Inflammatory macrophage treated with lipopolysaccharide for 4 hours (primary cell): Measurements from ENCODE around the gene NMD3.
"Not testable (repeated sequence)": the region's sequence is repeated elsewhere in the genome, so short reads cannot be mapped to it uniquely, and the experiment has no call there.

Experiments used
- DNase-seq: peaks from one replicate; pipeline ENCODE4 v3.0.0-alpha.2; 2020

NMD3 gene

DNA sequence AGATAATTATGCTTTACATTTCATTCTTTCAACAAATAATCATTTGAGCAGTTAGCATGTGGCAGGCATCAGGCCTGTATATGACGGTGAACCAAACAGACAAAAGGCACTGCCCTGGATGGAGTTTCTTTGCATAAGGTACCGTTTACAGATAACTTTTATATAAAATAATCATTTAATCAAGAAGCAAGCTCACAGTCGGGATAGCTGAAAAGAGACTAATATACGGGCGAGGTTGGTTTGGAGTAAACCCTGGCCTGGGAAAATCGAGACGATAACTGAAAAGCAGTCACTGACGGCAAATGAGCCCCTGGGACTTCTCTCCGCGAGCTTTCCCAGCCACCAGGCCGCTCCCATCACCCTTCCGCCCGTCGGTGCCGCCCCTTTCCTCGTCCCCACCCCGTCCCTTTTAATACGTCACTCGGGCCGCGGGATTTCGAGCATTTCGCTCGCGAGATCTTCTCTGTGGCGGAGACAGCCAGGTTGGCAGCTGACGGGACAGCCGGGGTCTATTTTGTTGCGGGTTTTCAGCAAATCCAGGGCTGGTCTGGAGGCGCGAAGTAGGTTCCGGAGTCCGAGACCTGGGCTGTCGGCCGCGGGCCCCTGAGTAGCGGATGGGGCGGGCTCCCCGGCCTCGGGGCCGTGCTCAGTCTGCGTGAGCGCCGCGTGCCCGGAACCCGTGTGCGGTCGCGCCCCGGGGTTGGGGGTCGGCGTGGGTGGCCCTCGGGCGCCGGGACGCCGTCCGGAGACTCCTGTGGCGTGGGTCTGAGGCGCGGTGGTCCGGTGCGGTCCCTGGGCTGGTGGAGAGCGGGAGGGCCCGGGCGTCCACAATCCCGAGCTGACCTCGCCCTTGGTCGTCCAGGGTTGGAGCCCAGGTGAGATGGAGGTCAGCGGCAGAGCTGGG, at the start of gene NMD3:
NMD3 (plus strand) TSS at position 462 of the 904 bp plus-strand sequence. CDS start 703 bp downstream, outside the sequence.
- DNase-seq = peak; percentile 94

DNA sequence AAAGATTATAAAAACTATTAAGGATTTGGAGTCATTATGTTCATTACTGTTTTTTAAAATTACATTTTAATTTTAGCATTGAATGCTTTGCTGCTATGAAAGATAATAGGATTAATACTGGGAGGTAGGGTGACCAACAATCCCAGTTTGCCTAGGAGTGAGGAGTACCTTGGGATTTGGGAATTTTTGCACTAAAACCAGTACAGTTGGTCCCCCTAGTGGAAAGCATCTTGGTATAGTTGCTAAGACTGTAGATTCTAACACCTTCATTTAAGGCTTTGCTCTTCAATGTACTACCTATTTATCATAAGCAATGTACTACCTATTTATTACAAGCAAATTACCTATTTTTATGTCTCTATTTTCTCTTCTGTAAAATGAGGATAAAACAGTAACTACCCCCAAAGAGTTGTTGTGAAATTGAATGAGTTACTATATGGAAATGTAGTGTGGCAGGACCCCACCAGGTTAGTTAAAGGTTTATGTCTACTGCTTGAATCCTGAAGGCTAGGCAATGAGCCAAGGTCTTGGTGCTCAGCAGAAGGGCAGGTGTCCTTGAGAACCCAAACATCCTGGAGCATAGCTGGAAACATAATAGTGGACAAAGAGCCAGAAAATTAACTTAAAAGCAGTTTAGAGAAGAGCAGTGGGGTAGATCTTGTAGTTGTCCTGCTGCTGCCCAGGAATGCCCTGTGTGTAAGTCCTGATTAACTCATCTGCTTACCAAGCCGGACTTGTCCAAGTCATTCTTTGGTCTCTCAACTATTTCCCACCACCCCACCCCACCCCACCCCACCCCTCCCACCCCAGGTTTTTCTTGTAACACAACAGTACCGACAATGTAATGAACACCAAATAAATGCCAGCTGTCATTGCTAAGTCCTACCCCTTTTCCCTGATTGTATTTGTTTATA, 49.2 kb upstream of the NMD3 start:
- DNase-seq = no peak

DNA sequence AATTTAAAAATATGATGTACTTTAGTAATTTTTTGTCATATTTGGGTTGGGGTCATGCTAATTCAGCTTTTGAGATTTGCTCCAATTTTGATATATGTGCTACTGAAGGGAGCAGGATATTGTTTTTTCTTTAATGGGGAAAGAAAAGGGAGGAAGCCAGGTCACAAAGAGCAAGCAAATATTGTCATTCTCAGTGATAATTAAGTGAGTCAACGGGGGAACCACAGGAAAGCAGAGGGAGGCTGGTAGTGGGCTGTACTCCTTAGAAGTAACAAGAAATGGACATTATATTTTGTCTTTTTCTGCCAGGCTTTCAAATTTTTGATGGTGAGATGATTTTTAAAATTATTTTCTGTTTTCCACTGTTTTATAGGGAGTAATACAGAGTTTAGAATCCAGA, 45.6 kb upstream of the NMD3 start:
- DNase-seq = no peak

DNA sequence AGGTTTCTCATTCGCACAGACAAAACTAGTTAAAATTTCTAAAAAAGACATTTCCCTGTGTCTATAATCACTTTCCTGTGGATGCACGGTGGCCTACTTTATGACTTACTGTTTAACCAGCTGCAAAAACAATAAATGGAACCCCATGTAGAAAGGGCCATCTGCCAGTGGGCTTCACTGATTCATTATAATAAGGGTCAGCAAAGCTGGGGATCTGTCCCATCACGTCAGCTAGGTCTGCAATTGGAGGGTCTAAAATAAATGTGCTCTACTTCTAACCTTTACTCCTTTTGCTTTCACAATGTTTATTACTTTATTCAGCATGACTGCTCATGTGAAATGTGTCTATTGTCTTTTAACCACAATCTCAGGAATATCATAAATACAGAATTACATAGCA, 43.1 kb upstream of the NMD3 start:
- DNase-seq = no peak

DNA sequence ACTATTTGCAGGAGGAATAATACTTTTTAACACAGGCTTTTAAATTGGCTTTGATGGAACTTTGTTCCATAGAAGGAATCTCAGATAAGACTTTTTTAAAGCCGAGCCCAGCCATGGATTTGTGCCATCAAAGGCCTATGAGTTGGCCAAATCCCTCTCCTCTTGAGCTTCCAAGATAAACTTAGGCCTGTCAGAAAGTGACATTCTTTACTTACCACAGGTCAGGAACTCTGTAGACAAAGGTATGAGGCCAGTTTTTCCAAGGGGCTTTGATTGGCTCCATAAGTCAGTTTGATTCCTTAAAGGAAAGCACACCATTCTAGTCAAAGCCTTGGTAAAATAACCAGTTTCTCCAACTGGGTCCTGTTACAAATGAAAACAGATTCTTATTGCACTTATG, 39.7 kb upstream of the NMD3 start:
- DNase-seq = not testable (repeated sequence)

DNA sequence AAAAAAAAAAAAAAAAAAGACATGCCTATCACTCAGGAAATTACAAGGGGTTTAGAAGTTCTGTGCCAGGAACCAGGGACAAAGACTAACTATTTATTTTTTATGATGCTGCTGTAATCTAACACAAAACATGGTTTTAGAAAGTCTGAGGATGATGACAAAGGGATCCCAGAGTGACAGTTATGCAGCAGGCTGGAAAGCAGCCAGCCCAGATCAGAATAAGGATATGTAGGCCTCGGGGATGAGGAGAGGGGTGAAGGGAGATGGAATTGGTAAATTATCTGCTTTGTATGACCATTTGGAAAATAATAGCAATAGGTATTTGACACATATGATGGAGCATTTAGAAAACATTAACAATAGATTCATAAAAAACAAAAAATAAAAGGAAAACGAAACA, 34.1 kb upstream of the NMD3 start:
- no peak for DNase-seq

DNA sequence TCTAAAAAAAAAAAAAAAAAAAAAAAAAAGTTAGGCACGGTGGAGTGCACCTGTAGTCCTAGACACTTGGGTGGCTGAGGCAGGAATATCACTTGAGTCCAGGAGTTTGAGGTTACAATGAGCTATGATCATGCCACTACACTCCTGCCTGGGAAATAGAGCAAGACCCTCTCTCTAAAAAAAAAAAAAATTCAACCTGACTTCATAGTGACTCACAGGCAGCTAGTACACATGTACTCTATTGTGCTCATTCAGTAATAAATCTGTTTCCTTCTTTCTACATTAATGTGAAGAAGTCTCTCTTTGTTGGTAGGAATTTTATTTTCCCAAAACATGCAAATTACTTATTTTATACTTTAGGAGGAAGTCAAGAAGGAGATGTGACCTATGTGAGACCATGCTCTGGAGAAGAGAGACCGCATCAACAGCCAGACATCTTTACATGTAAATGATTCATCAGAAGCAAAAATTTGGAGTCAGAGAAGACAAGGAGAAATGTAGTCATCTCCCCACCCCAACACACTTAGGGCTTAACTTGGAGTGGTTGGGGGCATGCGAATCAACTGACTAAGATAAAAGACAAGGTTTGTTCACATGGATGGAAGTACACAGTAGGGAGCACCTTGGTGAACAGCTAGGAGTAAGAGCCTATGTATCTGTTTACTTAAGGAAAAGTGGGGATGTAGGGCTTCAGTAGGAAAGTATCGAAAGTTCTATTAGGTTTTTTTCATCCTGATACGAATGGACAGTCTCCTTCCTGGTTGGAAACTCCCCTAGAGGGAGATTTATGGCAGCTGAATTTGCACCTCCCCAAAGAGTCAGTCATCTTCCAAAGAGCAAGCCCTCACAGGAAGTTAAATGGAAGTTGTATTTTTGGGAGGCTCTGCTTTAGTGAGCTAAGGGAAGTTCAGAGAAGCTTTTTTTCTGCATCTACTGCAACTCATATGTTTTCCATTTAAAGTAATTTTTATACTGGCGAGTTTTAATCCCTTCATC, 23.0 kb upstream of the NMD3 start:
- DNase-seq = no peak

DNA sequence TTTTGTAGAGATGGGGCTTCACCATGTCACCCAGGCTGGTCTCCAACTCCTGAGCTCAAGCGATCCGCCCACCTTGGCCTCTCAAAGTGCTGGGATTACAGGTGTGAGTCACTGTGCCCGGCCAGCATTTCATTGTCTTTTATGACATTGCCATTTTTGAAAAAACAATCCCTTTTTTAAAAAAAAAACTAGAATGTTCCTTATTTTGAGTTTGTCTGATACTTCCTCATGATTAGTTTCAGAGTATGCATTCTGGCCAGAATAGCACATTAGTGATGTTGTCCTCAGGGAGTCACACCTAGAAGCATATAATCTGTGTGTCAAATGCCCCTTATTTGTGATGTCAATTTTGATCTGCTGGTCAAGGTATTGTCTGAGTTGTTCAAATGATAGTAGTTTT, 21.2 kb upstream of the NMD3 start:
- DNase-seq = peak; percentile 38

DNA sequence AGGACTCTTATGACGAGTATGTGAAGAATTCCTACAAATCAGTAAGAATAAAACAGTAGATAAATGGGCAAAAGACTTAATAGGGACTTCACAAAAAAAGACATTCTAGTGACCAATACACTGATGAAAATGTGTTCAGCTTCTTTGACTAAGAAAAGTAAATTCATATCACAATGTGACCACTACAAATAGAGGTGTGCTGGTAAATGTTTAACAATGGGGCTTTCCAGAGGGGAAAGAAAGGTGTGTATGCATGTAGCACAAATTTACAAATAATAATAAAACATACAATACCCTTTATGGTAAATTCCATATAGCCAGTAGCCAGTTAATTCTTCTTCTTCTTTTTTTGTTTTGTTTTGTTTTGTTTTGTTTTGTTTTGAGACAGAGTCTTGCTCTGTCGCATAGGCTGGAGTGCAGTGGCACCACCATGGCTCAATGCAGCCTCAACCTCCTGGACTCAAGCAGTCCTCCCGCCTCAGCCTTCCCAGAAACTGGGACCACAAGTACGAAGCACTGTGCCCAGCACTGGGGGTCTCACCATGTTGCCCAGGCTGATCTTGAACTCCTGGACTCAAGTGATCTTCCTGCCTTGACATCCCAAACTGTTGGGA, 17.5 kb upstream of the NMD3 start:
- DNase-seq = no peak

DNA sequence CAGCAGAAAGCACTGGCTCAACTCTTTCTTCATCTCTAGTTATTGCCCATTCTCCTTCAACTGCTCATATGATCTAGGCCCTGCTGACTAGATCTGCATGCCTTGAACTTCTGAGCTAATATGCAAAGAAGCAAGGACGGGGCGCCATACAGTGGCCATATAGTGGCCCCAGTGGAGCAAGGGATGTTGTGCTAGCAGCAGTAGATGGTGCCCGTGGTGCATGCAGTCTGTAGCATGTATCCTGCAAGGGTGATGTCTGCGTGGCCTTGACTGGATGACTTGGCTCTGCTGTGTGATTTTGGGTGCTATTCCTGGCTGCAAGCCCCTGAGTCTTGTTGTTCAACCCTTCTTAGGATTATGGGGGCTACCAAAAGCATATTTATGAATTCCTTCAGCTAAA, 12.2 kb upstream of the NMD3 start:
- DNase-seq = no peak

DNA sequence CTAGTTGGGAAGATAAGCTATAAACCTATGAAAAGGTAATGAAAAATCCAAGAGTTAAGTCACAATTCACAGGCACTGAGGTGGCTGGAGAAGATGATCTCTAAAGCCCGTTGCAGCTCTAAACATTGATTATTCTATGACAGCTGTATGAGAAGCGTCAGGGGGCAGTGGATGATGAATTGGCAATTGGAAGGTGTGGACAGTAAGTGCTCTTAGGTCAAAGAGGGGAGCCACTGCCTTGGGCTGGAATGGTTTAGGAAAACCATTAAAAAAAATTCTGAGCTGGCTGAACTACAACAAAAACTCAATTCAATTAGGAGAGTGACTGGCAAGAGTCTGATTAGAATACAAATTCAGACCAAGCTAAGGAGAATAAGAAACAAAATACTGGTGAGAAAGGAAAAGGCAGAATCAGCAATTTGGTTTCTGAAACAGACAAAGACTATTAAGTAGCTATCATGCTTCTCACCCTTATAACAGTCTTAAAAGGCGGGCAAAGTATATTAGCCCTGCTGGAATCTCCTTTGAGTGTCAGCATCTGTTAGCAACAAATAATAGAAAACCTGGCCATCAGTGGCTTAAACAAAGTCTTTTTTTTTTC, 8.8 kb upstream of the NMD3 start:
- no peak for DNase-seq

DNA sequence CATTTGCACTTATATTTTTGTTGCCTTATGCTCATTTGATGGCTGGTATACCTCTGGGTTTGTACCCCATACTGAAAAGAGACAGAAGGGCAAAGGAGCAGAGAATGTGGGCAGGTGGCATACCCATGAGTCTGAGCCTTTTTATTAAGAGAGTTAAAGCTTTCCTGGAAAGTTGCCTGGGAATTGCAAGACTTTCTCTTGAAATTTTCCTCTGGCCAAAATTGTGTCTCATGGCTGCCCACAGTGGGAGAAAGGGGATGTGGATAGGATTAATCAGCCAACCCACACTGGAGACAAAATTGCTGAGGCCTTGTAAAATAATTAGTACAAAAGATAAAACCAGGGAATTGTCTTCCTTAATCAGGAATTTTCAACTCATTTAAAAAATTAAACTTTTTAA, 8.2 kb upstream of the NMD3 start:
- DNase-seq = peak; percentile 46

DNA sequence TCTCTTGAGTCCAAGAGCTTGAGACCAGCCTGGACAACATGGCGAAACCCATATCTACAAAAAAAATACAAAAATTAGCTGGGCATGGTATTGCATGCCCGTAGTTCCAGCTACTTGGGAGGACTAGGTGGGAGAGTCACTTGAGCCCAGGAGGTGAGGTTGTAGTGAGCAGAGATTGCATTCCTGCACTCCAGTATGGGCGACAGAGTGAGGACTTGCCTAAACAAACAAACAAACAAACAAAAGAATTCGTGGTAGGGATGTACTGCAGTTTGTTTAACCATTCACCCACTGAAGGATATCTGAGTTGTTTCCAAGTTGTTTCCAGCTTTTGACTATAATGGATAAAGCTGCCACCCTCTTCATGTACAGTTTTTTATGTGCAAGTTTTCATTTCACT, 7.5 kb upstream of the NMD3 start:
- DNase-seq = no peak

DNA sequence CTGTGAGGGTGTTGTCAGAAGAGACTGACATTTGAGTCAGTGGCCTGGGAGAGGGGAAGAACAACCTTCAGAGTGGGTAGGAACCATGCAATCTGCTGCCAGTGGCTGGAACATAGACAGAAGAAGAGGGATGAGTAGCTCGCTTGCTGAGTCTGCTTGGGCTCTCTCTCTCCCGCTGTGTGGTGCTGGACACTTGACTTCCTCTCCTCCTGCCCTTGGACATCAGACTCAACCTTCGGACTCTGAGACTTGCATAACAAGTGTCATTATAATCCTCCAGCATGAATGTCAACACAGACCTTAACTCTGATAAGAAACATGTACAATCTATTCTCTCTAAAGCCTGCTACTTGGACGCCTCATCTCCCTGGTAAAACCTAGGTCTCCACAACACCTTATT, 5.9 kb upstream of the NMD3 start:
- peak; percentile 67 for DNase-seq

DNA sequence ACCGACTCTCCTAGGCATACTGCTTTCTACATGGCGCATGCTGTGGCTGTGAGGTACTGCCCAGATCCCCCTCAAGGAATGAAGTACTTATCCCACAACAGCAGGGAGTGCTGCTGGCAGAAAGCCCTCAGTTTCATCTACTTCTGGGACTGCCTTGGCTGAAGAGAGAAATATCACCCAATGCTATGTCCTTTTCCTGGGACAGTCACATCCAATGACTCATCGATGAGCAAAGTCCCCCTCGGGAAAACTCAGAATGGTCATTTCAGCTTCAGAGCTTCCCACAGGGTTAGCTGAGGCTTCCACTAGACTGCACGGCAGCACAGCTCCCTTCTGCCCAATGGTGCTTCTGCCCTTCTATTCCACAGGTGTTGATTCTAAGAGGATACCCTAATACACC, 3.6 kb upstream of the NMD3 start:
- peak; percentile 18 for DNase-seq

DNA sequence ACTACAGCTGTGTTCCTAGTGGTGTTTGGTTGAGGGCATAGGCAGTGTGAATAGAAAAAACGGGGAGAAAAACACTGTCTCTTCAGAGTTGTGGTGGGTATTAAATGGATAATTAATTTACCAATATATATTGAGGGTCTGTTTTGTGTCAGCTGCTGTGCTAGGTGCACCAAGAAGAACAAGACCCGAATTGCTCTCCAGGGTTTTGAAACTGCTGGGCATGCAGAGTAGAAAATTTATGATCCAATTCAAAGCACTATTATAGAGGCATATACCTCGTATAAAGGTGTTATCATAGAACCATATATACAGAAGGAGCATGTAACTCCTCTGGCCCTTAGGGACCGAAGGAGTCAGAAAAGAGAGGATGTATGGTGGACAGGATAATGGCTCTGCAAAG, 1.6 kb upstream of the NMD3 start:
- DNase-seq = no peak

DNA sequence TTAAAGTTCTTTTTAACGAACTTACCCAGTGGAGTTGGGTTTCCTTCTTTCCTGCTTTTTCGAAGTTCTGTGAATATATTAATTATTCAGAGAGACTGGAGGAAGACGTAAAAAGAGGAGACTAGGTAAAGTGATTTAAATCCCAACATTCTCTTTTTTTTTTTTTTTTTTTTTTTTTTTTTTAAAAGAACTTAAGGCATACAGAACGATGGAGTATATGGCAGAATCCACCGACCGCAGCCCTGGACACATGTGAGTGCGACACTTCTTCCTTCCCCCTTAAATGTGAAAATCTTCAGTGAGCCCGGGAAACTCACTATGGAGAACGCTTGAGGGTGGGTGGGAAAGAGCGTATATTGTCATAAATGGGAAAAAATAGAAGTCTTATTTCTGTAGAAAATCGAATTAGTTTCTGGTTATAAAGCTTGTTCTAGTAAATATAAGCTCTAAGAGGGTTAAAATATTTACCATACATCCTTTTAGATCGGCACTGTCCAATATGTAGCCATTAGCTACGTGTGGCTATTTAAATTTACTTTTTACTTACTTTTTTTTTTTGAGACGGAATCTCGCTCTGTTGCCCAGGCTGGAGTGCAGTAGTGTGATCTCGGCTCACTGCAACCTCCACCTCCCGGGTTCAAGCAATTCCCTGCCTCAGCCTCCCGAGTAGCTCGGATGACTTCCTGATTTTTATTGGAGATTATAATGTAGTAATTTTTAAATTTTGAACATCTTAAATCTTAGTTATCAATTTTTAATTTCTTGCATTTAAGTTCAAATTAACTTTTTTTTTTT, 892 bp downstream of the NMD3 start:
- DNase-seq = peak; percentile 45

DNA sequence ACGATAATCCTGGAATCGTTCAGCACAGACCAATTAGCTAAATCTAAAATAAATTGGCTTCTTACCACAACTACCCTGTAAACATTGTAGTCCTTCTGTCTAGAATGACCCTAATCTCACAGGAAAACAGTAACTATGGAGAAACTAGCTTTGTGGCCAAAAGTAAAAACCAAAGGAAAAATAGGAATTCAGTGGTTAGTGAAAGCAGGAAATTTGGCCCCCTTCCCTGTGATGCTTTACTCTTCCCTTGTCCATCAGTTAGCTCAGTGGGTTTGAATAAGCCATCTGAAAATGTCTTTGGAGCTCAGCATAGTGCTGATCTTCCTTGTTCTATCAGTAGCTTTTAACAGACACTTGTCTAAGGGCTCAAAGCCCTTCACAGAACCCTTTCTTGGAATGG, 1.6 kb downstream of the NMD3 start:
- DNase-seq = no peak

DNA sequence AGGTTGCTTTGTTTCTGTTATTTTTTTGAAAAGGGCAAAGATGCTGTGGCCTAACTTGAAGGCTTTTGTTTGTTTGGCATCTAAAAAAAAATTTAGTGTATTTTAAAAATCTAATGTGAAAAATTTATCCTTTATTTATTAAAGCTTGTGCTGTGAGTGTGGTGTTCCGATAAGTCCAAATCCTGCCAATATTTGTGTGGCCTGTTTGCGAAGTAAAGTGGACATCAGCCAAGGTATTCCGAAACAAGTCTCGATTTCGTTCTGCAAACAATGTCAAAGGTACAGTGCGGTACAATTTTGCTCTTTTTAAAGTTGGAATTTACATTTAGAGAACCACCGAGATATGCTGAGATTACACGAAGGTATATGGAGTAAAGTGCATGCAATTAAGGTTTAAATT, 3.7 kb downstream of the NMD3 start:
- no peak for DNase-seq

DNA sequence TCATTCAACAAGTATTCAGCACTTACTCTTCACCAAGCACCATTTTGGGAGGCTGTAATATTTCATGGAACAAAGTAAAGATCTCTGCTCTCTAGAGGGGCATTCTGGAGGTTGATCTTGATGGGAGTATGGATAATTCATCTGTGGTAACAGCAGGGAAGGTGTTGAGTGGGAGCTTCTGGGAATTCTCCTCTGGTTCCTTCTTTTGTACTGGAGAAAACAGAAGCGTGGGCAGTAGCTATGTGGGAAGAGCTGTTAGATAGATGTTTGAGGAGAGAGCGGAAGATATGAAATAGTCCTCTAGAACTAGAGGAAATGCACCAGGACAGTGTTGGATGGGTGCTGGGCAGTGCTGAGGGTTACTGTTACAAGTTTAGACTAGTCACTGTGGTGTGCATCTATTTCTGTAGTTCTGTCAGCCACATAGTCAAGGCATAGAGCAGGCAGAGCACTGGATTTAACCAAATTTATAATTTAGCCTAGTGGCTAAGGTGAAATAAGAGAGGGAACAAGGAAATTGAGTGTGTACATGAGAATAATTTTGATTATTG, 9.6 kb downstream of the NMD3 start:
- no peak for DNase-seq

DNA sequence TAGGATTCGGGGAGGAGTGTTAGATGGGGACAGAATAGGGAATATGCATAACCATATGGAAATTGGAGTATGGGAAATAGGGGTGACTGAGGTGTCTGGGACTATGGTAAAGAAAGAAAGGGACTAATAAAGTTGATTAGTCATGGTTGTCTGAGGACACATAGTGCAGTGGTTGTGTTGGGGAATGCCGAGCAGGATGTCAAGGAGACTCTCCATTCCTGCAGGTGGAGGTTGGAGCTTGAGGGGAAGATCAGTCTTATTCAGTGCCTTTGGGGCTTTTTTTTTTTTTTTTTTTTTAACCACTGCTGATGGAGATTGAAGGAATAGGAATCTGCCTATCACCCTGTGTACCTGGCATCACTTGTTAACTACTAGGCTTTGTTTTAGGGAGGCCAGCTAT, 10.8 kb downstream of the NMD3 start:
- no peak for DNase-seq
